Endothelial cell of umbilical vein (primary cell): ENCODE results near the gene ZNF74.

ENCODE experiments used
- CTCF ChIP-seq, 2 donors: IDR thresholded peaks; 1 replicate in 1 of 2; 2 replicates in 1 of 2; pipeline ENCODE4 v1.5.1; 2011; ENCODE audit warnings: low read length in 2 of 2, mild to moderate bottlenecking in 2 of 2, moderate library complexity in 2 of 2, control low read depth in 1 of 2, inconsistent platforms in 1 of 2, low read depth in 1 of 2; ENCODE audit not compliant: insufficient read depth in 1 of 2; ENCODE audit errors: extremely low read depth in 1 of 2
- EZH2 ChIP-seq: IDR thresholded peaks from 2 replicates; pipeline ENCODE4 v1.6.1; 2012; ENCODE audit warnings: borderline replicate concordance, low read depth, mild to moderate bottlenecking, moderate library complexity, low read length, inconsistent platforms; ENCODE audit not compliant: severe bottlenecking
- FOS ChIP-seq: IDR thresholded peaks from 2 replicates; pipeline ENCODE4 v1.6.1; 2011; ENCODE audit warnings: mild to moderate bottlenecking, low read length, moderate library complexity, borderline replicate concordance; ENCODE audit not compliant: insufficient read depth
- GATA2 ChIP-seq: IDR thresholded peaks from 2 replicates; pipeline ENCODE4 v1.7.0; 2011; ENCODE audit warnings: low read depth, mild to moderate bottlenecking, moderate library complexity, mixed read lengths, low read length; ENCODE audit not compliant: insufficient read length, insufficient read depth
- JUN ChIP-seq: IDR thresholded peaks from 2 replicates; pipeline ENCODE4 v1.6.1; 2011; ENCODE audit warnings: borderline replicate concordance, low read depth; ENCODE audit not compliant: insufficient read length, insufficient read depth
- MAX ChIP-seq: IDR thresholded peaks from 2 replicates; pipeline ENCODE4 v1.6.1; 2011; ENCODE audit not compliant: insufficient read depth, insufficient read length
- MYC ChIP-seq: IDR thresholded peaks from one replicate; pipeline ENCODE4 v1.6.1; 2011; ENCODE audit warnings: mild to moderate bottlenecking, low read depth, low read length
- POLR2A ChIP-seq: IDR thresholded peaks from 2 replicates; pipeline ENCODE4 v1.6.1; 2012; ENCODE audit warnings: low read depth, mild to moderate bottlenecking, control low read depth, low read length
- POLR2AphosphoS5 ChIP-seq: IDR thresholded peaks from 2 replicates; pipeline ENCODE4 v1.6.1; 2012; ENCODE audit warnings: low read depth, mild to moderate bottlenecking, control low read depth, low read length, moderate library complexity; ENCODE audit not compliant: insufficient read depth

DNA sequence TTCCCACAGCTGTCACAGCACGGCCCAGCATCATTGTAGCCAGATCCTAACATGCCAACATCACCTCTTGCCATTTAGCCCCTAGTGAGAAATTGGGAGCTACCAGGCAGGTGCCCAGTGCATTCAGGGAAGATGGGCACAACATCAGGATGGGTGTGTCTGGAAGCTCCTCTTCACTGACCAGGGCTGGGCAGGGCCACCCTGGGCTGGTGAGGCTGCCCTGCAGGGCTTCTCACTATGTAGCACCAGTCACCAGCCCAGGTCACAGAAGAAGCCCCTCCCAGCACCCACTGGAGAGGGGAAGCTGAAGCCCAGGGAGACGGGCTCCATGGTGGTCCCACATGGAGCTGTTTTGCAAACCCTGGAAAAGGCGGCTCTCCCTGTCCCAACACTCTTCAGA is 13.9 kb downstream of the ZNF74 start:
- TF ChIP-seq CTCF (IDR thresholded peaks at IDR 0.05; ENCODE audit: extremely low read depth in 1 of 2, insufficient read depth in 1 of 2, low read depth in 1 of 2, low read length in 2 of 2) = no peak
- TF ChIP-seq POLR2A = no peak
- no peak for TF ChIP-seq POLR2AphosphoS5
- TF ChIP-seq FOS = no peak
- no peak for TF ChIP-seq EZH2
- TF ChIP-seq MYC = no peak
- TF ChIP-seq MAX = no peak
- no peak for TF ChIP-seq JUN
- TF ChIP-seq GATA2 = no peak
